OCI-LY7 (cell line): ENCODE results near the gene HTT.

ENCODE experiments used
- CTCF ChIP-seq: fragments of 200-600 bp; sonication (generic); conservative IDR thresholded peaks from 2 replicates; pipeline ENCODE4 v1.5.1; 2014; ENCODE audit warnings: mild to moderate bottlenecking, antibody characterized with exemption, low read length, moderate library complexity, mixed read lengths
- EZH2phosphoT487 ChIP-seq: fragments of 200-600 bp; sonication (generic); IDR thresholded peaks from 2 replicates; pipeline ENCODE4 v1.6.1; 2018; ENCODE audit warnings: low read depth, borderline replicate concordance, mild to moderate bottlenecking, mixed run types, antibody characterized with exemption, low read length, moderate library complexity, mixed read lengths

GRCh38 chr4:3291969-3292570, 217.6 kb downstream of the HTT start:
- TF ChIP-seq CTCF (no peak), EZH2phosphoT487 (no peak)
